CD4-positive, alpha-beta T cell treated with Interferon alpha-2 for 1 hour (primary cell): Measurements from ENCODE around the gene NOL8.

Source experiments
- DNase-seq, 2 donors: peaks; one replicate each; pipeline ENCODE4 v3.0.0-alpha.2; 2020 to 2022

The NOL8 gene

GRCh38 chr9:92325269-92325990, at the start of gene NOL8, which contains the start of gene CENPP:
TSS of gene NOL8 (minus strand) at chr9:92325350. CDS start at chr9:92324161, 1,189 bp downstream.
TSS of gene CENPP (plus strand) at chr9:92325953.
- DNase-seq, result peak; percentile 85 to 90

- DNase-seq, result no peak
Measured at GRCh38 chr9:92373167-92373566, 48.0 kb upstream of the NOL8 start.

DNA sequence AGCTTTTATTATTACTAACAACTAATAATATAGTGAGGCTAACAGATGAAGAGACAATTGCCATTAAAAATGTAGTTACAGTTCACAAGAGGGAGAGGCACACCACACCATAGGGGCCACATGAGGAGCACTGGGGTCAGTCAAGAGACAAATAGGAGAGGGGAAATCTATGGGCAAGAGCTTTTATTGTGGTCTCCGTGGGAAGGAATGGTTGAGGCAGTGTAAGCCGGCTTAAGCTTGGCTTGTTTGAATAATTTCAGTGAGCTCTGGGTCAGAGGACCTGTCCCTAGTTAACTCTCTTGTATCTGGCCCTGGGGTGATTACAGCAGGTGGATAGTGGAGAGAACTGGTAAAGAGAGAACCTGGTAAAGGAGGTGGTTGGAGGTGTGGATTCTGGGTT, 43.9 kb upstream of the NOL8 start:
- no peak for DNase-seq

- DNase-seq, result no peak
Measured at GRCh38 chr9:92360083-92360482, 34.9 kb upstream of the NOL8 start.

GRCh38 chr9:92359394-92359995, 34.3 kb upstream of the NOL8 start:
- no peak for DNase-seq

DNA sequence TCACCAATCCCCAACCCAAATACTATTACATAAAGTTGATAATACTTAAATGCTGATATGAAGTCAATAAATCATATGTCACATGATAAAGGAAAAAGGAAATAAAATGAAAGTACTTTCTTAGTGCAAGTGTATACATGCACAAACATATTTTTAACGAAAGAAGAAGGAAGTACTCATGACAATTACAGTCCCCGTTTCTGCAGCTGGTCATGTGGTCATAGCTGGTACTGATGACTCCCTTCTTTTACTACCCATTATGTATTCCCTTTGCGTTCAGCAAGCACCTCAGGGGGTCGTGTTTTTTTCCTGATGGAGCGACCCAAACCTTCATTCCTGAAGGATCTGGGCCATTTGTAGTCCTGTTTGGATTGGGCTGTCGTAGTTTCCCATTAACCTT, 27.9 kb upstream of the NOL8 start:
- DNase-seq, result no peak

DNA sequence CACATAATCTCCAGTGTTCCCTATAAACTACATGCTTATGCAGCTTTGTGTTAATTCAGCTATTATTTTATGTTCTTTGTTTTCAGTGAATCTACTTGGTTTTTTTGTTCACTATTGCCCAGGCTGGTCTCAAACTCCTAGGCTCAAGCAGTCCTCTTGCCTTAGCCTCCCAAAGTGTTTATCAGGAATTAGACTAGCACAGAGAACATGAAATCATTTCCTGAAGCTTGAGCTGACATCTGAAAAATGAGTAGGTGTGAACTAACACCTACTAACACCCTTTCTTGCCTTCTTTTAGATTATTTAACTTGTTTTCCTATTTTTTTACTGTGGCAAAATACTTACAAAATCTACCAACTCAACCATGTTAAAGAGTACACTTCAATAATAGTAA, 25.6 kb upstream of the NOL8 start:
- no peak for DNase-seq

- no peak for DNase-seq
Measured at GRCh38 chr9:92349771-92350739, 24.9 kb upstream of the NOL8 start.

DNA sequence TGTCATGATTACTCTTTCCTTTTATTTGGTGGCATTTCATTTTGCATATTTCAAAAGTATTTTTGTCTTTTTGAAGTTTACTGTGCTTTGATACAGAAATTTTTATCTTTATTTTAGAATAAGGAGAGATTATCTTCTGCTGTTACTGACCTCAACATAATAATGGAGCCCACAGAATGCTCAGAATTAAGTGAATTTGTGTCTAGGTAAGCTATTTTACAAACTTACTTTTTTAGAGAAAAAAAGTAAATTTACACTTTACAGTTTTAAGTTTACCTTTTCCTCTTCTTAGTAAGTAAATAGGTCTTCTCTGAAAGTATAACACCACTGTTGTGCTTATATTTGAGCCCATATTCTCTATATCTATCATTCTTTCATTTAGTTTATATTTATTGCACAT, 20.4 kb upstream of the NOL8 start:
- no peak for DNase-seq

- DNase-seq, result no peak
Measured at GRCh38 chr9:92342825-92343488, 17.8 kb upstream of the NOL8 start.

DNA sequence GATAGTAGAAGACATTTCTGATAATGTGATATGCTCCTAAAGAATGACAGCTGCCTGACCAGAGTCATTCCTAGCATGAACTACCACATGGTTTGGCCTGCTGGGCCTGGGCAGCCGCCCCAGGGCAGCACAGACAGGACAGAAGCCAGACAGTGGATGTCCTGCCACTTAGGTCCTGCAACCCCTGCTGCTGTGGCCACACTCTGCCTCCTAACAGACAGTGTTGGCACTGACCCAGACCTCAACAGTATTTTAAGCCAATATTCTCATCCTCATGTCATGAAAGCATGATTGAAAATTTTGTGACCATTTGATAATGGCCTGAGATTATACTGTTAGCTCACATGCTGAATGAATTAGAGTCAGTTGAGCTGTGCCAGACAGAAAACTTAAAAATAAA, 16.4 kb upstream of the NOL8 start:
- no peak for DNase-seq

DNA sequence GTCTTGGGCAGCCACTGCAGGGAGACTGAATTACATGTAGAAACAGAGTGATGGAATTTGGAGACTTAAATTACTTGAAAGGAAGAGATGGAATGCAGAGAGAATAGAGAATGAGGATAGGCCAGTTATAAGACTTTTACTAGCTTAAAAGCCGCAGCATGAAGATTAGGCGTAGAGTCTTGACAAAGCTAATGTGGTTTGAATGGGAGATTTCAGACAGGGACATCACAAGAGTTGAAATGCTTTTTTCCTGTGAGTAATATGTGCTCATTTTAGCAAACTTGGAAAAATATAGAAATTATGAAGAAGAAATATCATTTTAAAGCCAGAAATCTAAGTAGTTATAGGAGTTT, 8.1 kb upstream of the NOL8 start:
- no peak for DNase-seq

- DNase-seq, result no peak
Measured at GRCh38 chr9:92332577-92333281, 7.6 kb upstream of the NOL8 start.

GRCh38 chr9:92328225-92328624, 3.1 kb upstream of the NOL8 start:
- DNase-seq, result no peak

DNA sequence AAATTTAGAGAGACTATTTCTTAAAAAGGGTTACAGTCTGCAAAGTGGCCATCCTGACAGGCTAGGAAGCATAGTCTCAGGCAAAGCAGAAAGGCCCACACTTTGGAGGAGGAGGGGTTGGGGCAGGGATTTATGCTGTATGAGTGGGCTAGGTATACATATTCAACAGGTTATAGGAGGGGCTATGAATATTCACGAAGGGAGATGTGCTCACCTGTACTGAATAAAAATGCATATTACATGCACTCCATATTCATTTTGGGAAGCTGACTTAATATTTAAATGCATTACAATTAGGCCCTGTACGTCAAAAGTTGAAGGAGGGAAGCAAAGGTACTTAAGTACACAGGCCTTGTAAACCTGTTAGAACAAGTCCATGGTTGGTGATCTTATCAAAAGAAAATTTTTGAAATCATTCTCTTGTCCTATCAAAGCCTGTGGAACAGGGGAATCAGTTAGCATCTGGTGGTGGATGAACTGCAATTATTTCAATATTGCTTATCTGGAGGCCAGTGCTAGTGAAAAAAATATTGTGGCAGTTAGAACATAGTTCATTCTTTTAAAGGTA, 2.2 kb upstream of the NOL8 start:
- DNase-seq, result no peak

DNA sequence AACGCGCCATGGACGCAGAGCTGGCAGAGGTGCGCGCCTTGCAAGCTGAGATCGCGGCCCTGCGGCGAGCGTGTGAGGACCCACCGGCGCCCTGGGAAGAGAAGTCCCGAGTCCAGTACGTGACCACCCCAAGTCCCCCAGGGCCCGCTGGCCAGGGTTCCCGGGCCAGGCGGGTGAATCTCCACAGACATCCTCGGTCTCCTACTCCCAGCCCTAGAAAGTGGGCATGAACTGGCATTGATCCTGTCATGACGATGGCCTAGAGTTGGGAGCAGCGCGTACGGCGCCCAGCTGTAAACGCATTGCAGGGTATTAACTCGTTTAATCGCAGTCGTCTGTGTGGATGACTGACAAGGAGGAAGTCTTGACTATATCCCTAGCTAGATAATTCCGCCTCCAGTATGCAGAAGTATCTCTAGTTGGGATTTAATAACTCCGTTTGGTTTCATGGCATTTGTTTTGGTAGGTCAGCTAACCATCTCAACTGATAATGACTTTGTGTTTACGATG, 896 bp upstream of the NOL8 start:
- DNase-seq, result no peak

DNA sequence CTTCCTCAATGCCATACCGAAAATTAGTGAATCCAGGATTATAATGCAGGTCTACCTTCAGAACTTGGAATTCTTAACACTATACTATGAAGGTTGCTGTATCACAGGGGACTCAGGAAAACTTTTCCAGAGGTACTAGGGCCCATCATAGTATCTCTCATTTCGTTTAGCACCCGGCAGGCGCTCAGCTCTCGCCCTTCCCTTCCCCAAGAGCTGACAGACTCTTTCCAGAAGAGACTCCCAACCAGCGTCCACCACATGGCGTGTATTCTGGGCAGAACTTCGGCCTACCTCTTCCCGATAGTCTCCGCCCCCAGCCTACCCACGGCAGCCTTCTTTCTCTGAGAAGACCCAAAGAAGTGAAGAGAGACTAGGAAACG, 271 bp downstream of the NOL8 start:
- no peak for DNase-seq

DNA sequence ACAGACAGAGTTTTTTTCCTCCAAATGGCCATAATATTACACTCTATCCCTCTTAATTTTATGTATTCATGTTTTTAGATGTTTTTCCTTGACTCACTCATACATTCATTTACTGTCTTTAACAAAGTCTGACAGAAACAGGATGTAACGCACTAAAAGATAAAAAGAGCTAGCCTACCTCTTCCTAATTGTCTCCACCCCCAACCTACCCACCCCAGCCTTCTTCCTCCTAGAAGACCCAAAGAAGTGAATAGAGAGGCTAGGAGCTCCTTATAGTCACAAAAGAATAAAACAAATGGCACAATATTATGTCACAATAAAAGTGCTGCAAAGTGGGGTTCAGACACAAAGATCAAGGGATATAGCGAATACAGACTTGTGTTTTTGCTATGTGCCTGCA, 719 bp downstream of the NOL8 start:
- peak in 1 of 2 donors; percentile 18 for DNase-seq

GRCh38 chr9:92315456-92315855, 9.7 kb downstream of the NOL8 start:
- DNase-seq, result no peak

GRCh38 chr9:92313624-92314012, 11.5 kb downstream of the NOL8 start:
- DNase-seq, result no peak

- no peak for DNase-seq
Measured at GRCh38 chr9:92312887-92313623, 12.1 kb downstream of the NOL8 start.
